ENCODE data around the gene KPNA5.
"Not testable (repeated sequence)": the region's sequence is repeated elsewhere in the genome, so short reads cannot be mapped to it uniquely, and the experiment has no call there.

The KPNA5 gene

GRCh38 chr6:116703888-116704287 is 22.9 kb downstream of the KPNA5 start:
- DNase-seq (ENCODE audit: low read depth in 2 of 2), result not testable (repeated sequence)

GRCh38 chr6:116705917-116706316 is 24.9 kb downstream of the KPNA5 start:
- no peak for DNase-seq (ENCODE audit: low read depth in 2 of 2)

- DNase-seq (ENCODE audit: low read depth in 2 of 2), result no peak
Observed at GRCh38 chr6:116714296-116714695, 33.3 kb downstream of the KPNA5 start.

GRCh38 chr6:116714761-116715160 is 33.8 kb downstream of the KPNA5 start:
- no peak for DNase-seq (ENCODE audit: low read depth in 2 of 2)

- no peak for DNase-seq (ENCODE audit: low read depth in 2 of 2)
Observed at GRCh38 chr6:116726947-116727346, 45.9 kb downstream of the KPNA5 start.

GRCh38 chr6:116730513-116730912 is 49.5 kb downstream of the KPNA5 start:
- DNase-seq (ENCODE audit: low read depth in 2 of 2), result no peak

GRCh38 chr6:116737004-116737403 is 56.0 kb downstream of the KPNA5 start:
- DNase-seq (ENCODE audit: low read depth in 2 of 2), result no peak

GRCh38 chr6:116740486-116740885 is 59.5 kb downstream of the KPNA5 start:
- not testable (repeated sequence) for DNase-seq (ENCODE audit: low read depth in 2 of 2)

GRCh38 chr6:116741571-116741970 is 60.6 kb downstream of the KPNA5 start:
- no peak for DNase-seq (ENCODE audit: low read depth in 2 of 2)

- no peak for DNase-seq (ENCODE audit: low read depth in 2 of 2)
Observed at GRCh38 chr6:116745176-116745575, 64.2 kb downstream of the KPNA5 start.

GRCh38 chr6:116761779-116762178 is 80.8 kb downstream of the KPNA5 start:
- no peak for DNase-seq (ENCODE audit: low read depth in 2 of 2)

- DNase-seq (ENCODE audit: low read depth in 2 of 2), result no peak
Observed at GRCh38 chr6:116762235-116762634, 81.2 kb downstream of the KPNA5 start.

GRCh38 chr6:116763048-116763447 is 82.0 kb downstream of the KPNA5 start:
- DNase-seq (ENCODE audit: low read depth in 2 of 2), result no peak

- DNase-seq (ENCODE audit: low read depth in 2 of 2), result no peak
Observed at GRCh38 chr6:116763906-116764628, 83.1 kb downstream of the KPNA5 start.

GRCh38 chr6:116764629-116764960 is 83.6 kb downstream of the KPNA5 start:
- no peak for DNase-seq (ENCODE audit: low read depth in 2 of 2)

- DNase-seq (ENCODE audit: low read depth in 2 of 2), result no peak
Observed at GRCh38 chr6:116764961-116765841, 84.2 kb downstream of the KPNA5 start, which contains the start of gene FAM162B. Gene FAM162B, minus strand, starts transcription at chr6:116765719. Its CDS starts 143 bp downstream, at chr6:116765576.

- no peak for DNase-seq (ENCODE audit: low read depth in 2 of 2)
Observed at GRCh38 chr6:116766506-116767176, 85.6 kb downstream of the KPNA5 start.

GRCh38 chr6:116767715-116768114 is 86.7 kb downstream of the KPNA5 start:
- no peak for DNase-seq (ENCODE audit: low read depth in 2 of 2)

GRCh38 chr6:116772450-116772849 is 91.4 kb downstream of the KPNA5 start:
- DNase-seq (ENCODE audit: low read depth in 2 of 2), result no peak

GRCh38 chr6:116773886-116774285 is 92.9 kb downstream of the KPNA5 start:
- DNase-seq (ENCODE audit: low read depth in 2 of 2), result no peak

GRCh38 chr6:116779573-116780164 is 98.7 kb downstream of the KPNA5 start:
- no peak for DNase-seq (ENCODE audit: low read depth in 2 of 2)

GRCh38 chr6:116783852-116784251 is 102.8 kb downstream of the KPNA5 start:
- DNase-seq (ENCODE audit: low read depth in 2 of 2), result no peak
